GM18526 (cell line): ENCODE results near the gene DDX50.

ENCODE experiments used
- POLR2A ChIP-seq: IDR thresholded peaks from 3 replicates; pipeline ENCODE4 v1.6.1; 2011; ENCODE audit not compliant: insufficient read length; ENCODE audit errors: extremely low read depth

DDX50 gene

DNA sequence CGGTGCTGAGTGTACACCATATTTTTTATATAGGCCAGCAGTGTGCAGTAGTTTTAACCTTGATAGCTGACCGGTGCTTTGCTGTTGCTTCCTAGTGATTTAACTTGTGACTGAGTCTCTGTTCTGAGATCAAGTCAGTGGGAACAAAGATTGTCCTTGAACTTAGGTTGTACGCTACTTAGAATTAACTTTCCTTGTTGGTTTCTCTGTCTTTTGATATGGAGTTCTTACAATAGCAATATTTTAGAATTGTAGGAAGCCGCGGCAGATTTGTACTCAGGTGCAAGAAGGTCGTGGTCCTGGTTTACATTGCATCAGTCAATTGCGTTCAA lies 56.1 kb downstream of the DDX50 start:
- TF ChIP-seq POLR2A: no peak

DNA sequence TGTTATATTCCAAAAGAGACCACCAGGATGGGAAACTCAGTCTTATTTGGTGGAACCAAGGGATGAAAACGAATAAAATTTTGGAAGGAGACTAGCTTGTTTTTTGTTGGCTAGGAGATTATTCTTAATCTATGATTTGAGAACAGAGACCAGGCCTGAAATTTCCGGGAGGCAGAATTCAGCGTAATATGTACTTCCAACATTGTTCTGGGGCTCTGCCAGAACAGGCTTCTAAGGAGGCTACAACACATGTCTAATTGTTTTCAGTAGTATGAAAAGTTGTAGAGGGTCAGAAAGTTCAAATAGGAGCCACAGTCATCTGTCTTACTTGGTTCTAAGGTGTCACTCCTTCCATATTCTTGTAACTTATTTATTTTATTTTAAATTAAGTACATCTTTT lies 56.5 kb downstream of the DDX50 start:
- TF ChIP-seq POLR2A: no peak

DNA sequence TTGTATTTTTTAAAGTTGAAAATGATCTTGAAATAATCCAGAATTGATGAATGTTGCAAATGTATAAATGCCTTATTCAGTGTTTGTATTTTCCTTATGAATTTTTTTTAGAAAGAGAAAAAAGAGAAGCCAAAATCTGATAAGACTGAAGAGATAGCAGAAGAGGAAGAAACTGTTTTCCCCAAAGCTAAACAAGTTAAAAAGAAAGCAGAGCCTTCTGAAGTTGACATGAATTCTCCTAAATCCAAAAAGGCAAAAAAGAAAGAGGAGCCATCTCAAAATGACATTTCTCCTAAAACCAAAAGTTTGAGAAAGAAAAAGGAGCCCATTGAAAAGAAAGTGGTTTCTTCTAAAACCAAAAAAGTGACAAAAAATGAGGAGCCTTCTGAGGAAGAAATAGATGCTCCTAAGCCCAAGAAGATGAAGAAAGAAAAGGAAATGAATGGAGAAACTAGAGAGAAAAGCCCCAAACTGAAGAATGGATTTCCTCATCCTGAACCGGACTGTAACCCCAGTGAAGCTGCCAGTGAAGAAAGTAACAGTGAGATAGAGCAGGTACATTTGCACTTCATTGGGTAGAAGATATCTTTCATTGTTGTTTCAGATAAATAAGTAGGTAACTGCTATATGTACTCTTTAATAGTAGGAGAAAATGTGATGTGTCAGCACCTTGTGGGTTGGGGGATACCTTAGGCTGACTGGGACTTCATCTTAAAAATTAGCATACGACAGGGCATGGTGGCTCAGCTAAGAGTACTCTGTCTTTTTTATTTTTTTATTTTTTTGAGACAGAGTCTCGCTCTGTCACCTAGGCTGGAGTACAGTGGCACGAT lies 58.8 kb downstream of the DDX50 start:
- TF ChIP-seq POLR2A: no peak

DNA sequence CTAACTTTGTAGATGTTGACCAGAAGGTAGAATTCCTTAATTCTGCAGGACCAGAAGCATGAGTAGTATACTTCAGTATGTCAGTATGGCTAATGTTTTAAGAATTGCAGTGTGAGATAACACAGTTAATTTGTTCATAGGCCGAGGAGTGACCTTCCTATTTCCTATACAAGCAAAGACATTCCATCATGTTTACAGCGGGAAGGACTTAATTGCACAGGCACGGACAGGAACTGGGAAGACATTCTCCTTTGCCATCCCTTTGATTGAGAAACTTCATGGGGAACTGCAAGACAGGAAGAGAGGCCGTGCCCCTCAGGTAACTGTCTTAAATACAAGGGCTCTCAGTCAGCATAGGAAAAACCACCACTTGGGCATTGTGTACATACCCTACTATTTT lies 62.0 kb downstream of the DDX50 start:
- no peak for TF ChIP-seq POLR2A

DNA sequence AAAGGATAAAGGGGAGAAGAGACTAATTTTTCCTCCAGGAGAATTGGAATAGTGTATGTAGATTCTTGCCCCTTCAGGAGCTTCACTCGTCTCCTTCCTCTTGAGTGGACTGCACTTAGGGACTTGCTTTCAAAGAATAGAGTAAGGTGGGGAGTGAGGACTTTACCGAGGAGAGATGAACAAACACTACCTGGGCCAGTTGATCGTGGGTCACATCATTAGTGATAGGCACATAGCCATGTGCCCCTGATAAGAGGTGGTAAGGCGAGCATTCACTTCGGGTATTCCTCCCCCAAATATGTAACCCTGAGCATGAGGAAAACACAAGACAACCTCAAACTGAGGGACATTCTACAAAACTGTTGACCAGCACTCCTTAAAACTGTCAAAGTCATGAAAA lies 72.9 kb downstream of the DDX50 start:
- TF ChIP-seq POLR2A: no peak

DNA sequence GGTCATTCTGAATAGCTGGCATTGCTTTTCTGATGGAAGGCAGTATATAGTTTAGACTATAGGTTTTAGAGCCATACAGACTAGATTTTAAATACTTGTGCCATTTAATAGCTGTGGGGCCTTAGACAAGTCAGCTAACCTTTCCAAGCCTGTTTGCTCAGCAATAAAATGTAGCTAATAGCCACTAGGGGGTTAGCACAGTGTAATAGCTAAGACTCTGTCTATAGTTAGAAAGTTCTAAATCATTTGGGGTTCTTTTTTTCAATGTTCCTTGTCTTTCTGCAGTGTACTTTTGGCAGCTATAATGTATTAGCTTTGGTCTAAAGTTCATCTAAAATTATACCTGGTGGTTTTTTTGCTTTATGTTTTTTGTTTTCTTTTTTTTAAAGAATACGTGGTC lies 80.0 kb downstream of the DDX50 start:
- TF ChIP-seq POLR2A: no peak

DNA sequence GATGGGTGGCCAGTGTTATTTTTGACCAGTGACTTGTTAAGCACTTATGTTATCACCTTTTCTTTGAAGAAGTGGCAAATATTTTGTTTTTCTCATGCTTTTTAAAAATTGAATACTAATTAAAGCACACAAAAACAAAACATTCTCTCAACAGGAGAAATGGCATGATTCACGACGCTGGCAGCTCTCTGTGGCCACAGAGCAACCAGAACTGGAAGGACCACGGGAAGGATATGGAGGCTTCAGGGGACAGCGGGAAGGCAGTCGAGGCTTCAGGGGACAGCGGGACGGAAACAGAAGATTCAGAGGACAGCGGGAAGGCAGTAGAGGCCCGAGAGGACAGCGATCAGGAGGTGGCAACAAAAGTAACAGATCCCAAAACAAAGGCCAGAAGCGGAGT lies 81.3 kb downstream of the DDX50 start:
- no peak for TF ChIP-seq POLR2A

DNA sequence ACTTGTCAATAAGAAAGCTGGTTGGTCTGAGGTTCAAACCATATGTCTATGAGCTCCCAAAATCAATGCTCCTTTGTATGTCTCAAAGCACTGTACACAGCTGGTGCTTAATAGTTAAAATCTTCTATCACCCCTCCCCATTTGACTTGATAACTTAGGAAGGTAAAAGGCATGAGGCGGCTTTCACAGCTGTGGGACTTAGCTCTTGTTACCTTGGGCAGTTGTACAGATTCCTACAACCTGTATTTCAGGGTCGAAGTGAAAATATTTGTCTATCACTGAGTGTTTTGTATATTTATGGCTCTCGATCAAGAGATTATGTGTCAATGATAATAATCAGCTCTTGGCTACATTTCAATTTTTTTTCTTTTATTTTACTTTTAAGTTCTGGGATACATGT lies 86.5 kb downstream of the DDX50 start:
- TF ChIP-seq POLR2A: no peak

DNA sequence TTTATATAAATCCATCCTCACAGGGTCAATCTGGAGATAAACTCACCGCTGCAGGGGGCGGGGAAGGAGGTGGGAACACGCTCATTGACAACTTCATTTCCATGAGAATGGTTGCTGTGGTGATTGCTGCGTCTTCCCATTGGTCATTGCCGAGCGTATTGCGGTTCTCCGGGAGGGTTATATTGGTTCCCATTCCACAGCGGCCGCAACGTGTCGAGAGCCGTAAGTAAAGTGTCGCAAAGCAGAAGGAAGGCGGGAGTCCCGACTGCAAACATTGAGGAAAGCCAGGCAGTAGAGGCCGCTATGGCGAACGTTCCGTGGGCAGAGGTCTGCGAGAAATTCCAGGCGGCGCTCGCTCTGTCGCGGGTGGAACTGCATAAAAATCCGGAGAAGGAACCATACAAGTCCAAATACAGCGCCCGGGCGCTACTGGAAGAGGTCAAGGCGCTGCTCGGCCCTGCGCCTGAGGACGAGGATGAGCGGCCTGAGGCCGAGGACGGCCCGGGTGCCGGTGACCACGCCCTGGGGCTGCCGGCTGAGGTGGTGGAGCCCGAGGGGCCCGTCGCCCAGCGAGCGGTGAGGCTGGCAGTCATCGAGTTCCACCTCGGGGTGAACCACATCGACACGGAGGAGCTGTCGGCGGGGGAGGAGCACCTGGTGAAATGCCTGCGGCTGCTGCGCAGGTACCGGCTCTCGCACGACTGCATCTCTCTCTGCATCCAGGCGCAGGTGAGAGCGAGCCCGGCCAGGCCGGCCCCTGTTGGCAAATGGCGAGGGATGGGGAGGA lies 87.6 kb downstream of the DDX50 start, which contains the start of gene KIFBP:
TSS of gene KIFBP (plus strand) at position 274 of the 787 bp plus-strand sequence. CDS start at position 304, 30 bp downstream.
- TF ChIP-seq POLR2A: peak; percentile 70

DNA sequence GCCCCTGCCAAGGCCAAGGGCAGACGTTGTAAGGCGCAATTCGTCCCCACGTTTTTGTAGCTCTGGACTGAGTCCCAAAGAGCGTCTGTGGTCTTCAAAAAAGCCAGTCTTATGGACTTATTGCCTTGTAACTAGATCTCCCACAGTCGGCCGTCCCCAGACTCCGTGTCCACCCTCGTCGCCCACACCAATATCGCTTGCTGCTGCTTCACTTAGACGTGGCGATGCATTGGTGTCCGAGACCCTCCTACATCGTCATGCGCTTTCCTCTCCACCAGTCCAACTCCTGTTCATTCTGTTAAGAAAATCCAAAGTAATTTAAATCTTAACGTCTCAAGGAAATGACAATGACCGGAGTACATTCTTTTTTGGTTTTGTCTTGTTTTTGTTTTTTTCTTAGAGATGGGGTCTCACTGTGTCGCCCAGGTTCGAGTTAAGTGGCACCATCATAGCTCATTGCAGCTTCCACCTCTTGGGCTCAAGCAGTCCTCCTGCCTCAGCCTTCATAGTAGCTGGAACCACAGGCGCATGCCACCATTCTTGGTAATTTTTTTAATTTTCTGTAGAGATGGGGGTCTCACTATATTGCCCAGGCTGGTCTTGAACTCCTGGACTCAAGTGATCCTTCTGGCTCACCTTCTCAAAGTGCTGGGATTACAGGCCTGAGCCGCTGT lies 88.3 kb downstream of the DDX50 start:
- TF ChIP-seq POLR2A: no peak

DNA sequence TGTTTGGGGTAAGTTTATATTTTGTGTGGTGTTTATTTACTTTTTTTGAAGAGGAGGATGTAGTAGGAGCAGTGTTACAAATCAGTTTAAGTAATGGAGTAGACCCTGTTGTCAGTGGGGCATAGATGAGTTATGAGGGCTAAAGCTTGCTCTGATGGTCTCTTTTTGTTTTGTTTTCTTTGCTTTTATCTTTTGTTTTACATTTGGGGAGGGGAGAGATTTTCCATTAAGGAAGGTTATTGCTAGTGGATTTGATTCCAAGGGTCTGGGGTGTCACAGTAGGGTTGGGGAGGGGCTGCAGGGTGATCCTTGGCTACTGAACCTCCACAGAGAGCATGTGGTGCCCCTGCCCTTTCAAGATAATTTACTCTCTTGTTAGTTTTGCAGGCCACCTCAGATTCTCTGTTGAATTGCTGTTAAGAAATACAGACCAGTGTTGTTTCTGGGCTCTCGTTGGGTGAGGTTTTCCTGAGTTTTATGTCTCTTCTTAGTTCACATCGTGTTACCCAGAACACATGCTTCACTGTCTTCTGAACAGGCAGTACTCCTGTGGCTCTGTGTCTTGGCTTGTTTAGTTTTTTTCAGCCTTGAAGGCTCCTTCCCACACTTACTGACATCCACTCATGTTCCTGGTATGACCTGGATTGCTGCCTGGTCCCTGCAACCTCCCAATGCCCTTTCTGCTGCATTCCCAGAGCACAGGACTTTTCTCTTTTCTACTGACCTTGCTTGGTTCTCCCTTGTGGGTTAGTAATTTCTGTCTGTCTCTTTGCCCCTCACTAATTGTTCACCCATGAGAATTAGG lies 91.7 kb downstream of the DDX50 start:
- no peak for TF ChIP-seq POLR2A
